ENCODE data around the gene COP1.

The COP1 gene

DNA sequence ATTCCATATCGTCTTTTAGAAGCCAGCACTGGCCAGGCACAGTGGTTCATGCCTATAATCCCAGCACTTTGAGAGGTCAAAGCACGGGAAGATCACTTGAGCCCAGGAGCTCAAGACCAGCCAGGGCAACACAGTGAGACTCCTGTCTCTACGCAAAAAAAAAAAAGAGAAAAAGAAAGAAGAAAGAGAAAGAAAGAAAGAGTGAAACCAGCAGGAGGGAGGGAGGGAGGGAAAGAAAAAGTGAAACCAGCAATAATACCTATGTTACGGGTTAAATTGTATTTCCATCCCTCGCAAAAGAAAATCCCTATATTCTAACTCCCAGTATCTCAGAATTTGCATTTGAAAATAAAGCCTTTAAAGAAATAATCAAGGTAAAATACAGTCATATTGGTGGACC, 10.4 kb downstream of the COP1 start:
- TF ChIP-seq, protein P1, sequence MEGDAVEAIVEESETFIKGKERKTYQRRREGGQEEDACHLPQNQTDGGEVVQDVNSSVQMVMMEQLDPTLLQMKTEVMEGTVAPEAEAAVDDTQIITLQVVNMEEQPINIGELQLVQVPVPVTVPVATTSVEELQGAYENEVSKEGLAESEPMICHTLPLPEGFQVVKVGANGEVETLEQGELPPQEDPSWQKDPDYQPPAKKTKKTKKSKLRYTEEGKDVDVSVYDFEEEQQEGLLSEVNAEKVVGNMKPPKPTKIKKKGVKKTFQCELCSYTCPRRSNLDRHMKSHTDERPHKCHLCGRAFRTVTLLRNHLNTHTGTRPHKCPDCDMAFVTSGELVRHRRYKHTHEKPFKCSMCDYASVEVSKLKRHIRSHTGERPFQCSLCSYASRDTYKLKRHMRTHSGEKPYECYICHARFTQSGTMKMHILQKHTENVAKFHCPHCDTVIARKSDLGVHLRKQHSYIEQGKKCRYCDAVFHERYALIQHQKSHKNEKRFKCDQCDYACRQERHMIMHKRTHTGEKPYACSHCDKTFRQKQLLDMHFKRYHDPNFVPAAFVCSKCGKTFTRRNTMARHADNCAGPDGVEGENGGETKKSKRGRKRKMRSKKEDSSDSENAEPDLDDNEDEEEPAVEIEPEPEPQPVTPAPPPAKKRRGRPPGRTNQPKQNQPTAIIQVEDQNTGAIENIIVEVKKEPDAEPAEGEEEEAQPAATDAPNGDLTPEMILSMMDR (IDR thresholded peaks at IDR 0.05; ENCODE audit: insufficient read depth, low read length, poor library complexity, severe bottlenecking), result no peak
- no peaks in the 10 kb centered on the region for H3K36me3 ChIP-seq (ENCODE audit: control insufficient read depth, insufficient read depth, low read length)
- no peak overlapping the region for H3K4me3 ChIP-seq (replicated peaks; ENCODE audit: low read depth, low read length)

DNA sequence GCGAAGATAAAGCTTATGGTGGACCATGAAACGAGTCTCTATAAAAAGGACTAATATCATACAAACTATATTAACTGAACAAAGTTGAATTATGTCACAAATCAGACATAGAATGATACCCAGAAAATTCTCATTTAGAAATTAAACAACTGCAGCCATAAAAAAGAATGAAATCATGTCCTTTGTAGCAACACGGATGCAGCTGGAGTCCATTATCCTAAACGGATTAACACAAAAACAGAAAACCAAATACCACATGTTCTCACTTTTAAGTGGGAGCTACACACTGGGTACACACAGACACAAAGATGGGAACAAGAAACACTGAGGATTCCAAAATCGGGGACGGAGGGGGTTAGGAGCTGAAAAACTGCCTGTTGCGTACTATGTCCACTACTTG, 11.5 kb downstream of the COP1 start:
- Histone ChIP-seq H3K27me3 (replicated peaks; ENCODE audit: control insufficient read depth, insufficient read depth, low read length) (no peaks in the 10 kb centered on the region), H3K36me3 (ENCODE audit: control insufficient read depth, insufficient read depth, low read length) (no peaks in the 10 kb centered on the region), H3K4me3 (replicated peaks; ENCODE audit: low read depth, low read length) (no peak overlapping the region)
- no peak for DNase-seq (ENCODE audit: extremely low read depth, insufficient read length)
- TF ChIP-seq, protein P1 (IDR thresholded peaks at IDR 0.05; ENCODE audit: insufficient read depth, low read length, poor library complexity, severe bottlenecking), result no peak

More for the DNA sequence above, 10.4 kb downstream of the COP1 start:
- no peak for DNase-seq (ENCODE audit: extremely low read depth, insufficient read length)
- no peaks in the 10 kb centered on the region for H3K27me3 ChIP-seq (replicated peaks; ENCODE audit: control insufficient read depth, insufficient read depth, low read length)

DNA sequence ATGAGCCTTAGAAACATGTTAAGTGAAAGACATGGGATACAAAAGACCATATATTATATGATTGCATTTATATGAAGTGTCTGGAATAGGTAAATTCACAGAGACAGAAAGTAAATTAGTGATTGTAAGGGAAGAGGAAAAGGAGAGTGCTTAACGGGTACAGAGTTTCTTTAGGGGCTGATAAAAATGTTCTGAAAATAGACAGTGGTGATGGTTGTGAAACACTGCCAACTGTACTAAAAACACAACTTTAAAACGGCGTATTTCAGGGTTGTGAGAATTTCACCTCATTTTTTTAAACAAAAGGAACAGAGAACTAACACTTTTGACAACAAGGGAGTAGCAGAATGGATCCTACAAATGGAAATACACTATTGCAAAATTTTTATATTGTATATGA, 13.4 kb downstream of the COP1 start:
- Histone ChIP-seq H3K4me3 (replicated peaks; ENCODE audit: low read depth, low read length) (no peak overlapping the region), H3K27me3 (replicated peaks; ENCODE audit: control insufficient read depth, insufficient read depth, low read length) (no peaks in the 10 kb centered on the region), H3K36me3 (ENCODE audit: control insufficient read depth, insufficient read depth, low read length) (no peaks in the 10 kb centered on the region)
- TF ChIP-seq, protein P1 (IDR thresholded peaks at IDR 0.05; ENCODE audit: insufficient read depth, low read length, poor library complexity, severe bottlenecking), result no peak
- DNase-seq (ENCODE audit: extremely low read depth, insufficient read length), result no peak

DNA sequence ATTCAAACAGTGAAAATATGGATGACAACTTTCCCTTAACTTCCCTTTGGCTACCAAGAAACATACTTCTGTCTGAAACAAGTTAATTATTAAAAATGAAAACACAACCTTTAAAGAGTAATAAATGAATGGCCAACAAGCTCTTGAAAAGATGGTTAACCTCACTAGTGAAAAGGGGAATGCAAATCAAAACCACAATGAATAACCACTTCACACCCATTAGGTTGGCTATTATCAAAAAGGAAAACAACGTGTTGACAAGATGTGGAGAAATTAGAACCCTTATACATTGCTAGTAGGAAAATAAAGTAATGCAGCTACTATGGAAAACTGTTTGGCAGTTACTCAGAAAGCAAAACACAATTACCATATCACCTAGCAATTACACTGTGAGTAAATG, 14.1 kb downstream of the COP1 start:
- Histone ChIP-seq H3K36me3 (ENCODE audit: control insufficient read depth, insufficient read depth, low read length) (no peaks in the 10 kb centered on the region), H3K4me3 (replicated peaks; ENCODE audit: low read depth, low read length) (no peak overlapping the region), H3K27me3 (replicated peaks; ENCODE audit: control insufficient read depth, insufficient read depth, low read length) (no peaks in the 10 kb centered on the region)
- TF ChIP-seq, protein P1 (IDR thresholded peaks at IDR 0.05; ENCODE audit: insufficient read depth, low read length, poor library complexity, severe bottlenecking), result no peak
- DNase-seq (ENCODE audit: extremely low read depth, insufficient read length), result peak; percentile 36

DNA sequence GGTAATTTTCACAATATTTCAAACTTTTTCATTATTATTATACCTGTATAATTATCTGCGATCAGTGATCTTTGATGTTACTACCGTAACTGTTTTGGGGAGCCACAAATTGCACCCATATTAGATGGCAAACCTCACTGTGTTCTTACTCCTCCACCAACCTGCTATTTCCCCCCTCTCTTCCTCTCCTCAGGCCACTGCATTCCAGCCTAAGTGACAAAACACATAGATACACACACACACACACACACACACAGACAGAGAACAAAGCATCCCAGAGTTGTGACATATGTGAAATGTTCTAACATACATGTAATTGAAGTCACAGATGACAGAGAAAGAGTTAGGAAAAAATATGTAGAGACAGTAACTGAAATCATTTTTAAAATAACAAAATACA, 18.5 kb downstream of the COP1 start:
- no peaks in the 10 kb centered on the region for H3K27me3 ChIP-seq (replicated peaks; ENCODE audit: control insufficient read depth, insufficient read depth, low read length)
- TF ChIP-seq, protein P1 (IDR thresholded peaks at IDR 0.05; ENCODE audit: insufficient read depth, low read length, poor library complexity, severe bottlenecking), result no peak
- no peak for DNase-seq (ENCODE audit: extremely low read depth, insufficient read length)
- no peak overlapping the region for H3K4me3 ChIP-seq (replicated peaks; ENCODE audit: low read depth, low read length)
- no peaks in the 10 kb centered on the region for H3K36me3 ChIP-seq (ENCODE audit: control insufficient read depth, insufficient read depth, low read length)

DNA sequence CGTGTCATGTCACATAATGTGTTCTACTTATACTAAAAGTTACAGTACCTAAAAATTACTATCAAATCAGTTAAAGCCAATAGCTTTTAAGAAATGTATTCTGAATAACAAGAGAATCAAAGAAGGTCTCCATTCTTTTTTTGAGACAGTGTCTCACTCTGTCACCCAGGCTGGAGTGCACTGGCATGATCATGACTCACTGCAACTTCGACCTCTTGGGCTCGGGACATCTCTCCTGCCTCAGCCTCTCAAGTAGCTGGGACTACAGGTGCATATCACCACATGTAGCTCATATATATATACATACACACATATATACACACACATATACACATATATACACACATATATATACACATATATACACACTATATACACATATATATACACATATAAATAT, 20.1 kb downstream of the COP1 start:
- no peaks in the 10 kb centered on the region for H3K27me3 ChIP-seq (replicated peaks; ENCODE audit: control insufficient read depth, insufficient read depth, low read length)
- H3K36me3 ChIP-seq (ENCODE audit: control insufficient read depth, insufficient read depth, low read length), result no peaks in the 10 kb centered on the region
- no peak overlapping the region for H3K4me3 ChIP-seq (replicated peaks; ENCODE audit: low read depth, low read length)
- TF ChIP-seq, protein P1 (IDR thresholded peaks at IDR 0.05; ENCODE audit: insufficient read depth, low read length, poor library complexity, severe bottlenecking), result no peak
- DNase-seq (ENCODE audit: extremely low read depth, insufficient read length), result no peak

All from GM06990 (cell line).